ENCODE results near the gene ABHD6.
"Not testable (repeated sequence)": the region's sequence is repeated elsewhere in the genome, so short reads cannot be mapped to it uniquely, and the experiment has no call there.

ABHD6 gene

DNA sequence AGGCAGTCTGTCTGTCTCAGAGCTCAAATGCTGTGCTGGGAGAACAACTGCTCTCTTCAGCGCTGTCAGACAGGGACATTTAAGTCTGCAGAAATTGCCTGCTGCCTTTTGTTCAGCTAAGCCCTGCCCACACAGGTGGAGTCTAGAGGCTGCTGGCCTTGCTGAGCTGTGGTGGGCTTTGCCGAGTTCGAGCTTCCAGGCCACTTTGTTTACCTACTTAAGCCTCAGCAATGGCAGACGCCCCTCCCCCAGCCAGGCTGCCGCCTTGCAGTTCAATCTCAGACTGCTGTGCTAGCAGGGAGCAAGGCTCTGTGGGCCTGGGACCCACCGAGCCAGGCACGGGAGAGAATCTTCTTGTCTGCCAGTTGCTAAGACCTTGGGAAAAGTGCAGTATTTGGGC is 43.5 kb downstream of the ABHD6 start:
- ATAC-seq (no peak), DNase-seq (no peak)

DNA sequence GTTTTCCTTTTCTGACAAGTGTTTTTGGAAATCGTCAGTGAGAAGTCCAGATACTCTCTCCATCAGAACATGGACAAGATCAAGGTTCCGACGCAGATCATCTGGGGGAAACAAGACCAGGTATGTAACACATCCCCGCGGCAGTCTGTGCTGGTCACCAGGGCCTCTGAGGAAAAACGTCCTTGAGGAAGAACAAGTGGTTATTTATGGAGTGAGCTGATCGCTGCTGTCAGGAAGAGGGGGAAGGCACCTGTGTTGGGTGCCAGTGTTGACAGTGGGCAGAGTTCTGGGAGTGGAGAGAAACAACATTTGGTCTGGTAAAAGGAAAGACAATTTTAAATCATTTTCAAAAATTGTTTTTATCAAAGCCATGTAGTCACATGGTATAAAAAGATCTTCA is 47.7 kb downstream of the ABHD6 start:
- no peak for ATAC-seq

DNA sequence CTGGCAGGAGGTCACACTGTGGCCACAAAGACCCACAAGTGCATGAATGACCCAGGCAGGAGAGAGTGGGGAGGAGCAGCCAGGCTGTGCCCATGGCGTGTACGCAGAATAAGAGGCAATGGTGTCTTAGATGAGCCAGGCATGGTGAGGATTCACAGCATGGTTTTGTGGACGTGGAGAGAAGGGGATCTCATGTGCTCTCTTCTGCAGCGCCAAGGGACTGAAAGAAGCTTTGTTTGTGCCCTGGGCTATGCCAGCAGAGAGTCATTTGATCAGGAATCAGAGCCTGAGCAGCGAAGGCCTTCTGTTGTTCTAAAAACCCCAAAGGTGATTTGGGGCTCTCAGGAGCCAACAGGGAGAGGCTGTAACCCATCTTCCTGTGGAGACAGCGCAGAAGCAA is 49.8 kb downstream of the ABHD6 start:
- DNase-seq (no peak), ATAC-seq (no peak)

More for the DNA sequence above, 47.7 kb downstream of the ABHD6 start:
- no peak for DNase-seq

DNA sequence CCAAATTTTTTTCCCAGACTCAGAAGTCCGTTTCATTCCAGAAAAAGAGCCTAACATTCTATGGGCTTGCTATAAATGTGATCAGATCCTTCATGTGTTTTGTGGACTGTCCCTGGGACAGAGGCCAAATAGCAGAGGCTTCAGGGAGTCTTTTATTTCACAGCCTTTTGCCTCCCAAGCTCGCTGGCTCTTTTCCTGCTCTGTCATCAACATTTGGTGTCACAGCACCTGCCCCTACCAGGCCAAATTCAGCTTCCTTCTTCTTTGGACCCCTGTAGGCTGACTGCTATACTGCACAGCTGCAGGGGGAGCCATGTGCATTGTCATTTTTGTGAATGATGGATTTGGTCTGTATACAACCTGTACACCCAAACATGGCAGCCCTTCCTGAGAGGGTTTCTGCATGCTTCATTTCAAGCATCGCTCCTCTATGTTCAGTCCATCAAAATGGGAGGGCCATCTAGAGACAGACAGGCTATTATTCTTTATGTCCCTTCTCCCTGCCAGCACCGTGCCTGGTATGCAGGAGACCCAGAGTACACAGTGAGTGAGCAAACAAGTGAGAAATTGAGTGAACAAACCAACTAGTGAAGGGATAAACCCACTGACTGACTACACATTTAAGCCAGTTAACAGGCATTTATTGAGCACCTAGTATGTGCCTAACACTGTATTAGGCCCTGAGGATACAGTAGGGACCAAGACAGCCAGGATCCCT is 50.6 kb downstream of the ABHD6 start:
- DNase-seq (no peak), ATAC-seq (no peak)

- not testable (repeated sequence) for DNase-seq, ATAC-seq
Observed at GRCh38 chr3:58288964-58289613, 51.5 kb downstream of the ABHD6 start.

- not testable (repeated sequence) for DNase-seq, ATAC-seq
Observed at GRCh38 chr3:58290446-58290845, 52.9 kb downstream of the ABHD6 start.

DNA sequence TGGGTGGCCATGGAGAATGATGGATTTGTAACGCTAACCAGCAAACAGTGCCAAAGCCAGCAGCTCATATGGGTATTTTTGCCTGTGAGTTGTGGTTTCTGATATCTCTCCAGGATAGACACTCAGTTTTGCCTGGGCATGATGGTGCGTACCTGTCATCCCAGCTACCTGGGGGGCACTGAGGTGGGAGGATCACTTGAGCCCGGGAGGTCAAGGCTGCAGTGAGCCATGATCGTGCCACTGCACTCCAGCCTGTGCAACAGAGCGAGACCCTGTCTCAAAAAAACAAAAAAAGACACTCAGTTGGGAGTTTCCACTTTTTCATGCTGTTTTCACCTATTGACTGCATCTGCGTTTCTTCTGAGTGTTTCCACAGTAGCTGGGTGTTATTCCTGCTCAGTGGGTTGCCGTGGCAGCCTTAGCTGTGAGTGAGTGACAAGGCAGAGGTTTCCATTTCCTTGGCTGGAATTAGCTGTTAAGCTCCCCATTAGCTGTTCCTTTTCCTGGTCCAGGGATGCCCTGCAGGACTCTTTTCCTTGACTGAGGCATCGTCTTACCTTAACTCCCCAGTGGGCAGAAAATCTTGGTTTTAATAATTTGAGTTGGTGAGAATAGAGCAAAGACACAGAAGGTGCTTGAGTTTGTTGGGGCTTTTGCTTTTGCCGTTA is 54.2 kb downstream of the ABHD6 start:
- DNase-seq: no peak
- no peak for ATAC-seq

- ATAC-seq (no peak), DNase-seq (no peak)
Observed at GRCh38 chr3:58292866-58293265, 55.3 kb downstream of the ABHD6 start.

GRCh38 chr3:58293516-58293915 is 55.9 kb downstream of the ABHD6 start:
- no peak for DNase-seq
- ATAC-seq: no peak

DNA sequence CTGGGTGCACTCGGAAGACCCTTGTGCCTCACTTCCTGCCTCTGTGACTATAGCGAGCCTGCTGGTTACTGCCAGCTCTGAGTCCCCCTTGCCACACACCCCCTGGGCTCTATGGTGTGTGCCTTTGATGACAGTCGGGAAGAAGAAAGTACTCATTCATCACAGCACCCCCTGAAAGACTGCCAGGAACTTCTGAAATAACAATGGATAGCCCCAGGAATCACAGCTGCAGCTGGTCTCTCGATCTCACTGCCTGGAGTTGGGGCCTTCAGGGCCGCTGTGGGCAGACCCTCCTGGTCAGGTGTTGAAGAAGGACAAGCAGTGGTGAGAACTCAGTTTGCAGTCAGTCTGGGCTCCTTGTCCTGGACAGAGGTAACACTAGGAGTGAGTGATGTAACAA is 58.7 kb downstream of the ABHD6 start:
- no peak for ATAC-seq

GRCh38 chr3:58296843-58297242 is 59.3 kb downstream of the ABHD6 start:
- no peak for DNase-seq
- no peak for ATAC-seq

More for the DNA sequence above, 58.7 kb downstream of the ABHD6 start:
- no peak for DNase-seq

- no peak for DNase-seq
- no peak for ATAC-seq
Observed at GRCh38 chr3:58298190-58298589, 60.6 kb downstream of the ABHD6 start.

- no peak for DNase-seq
- no peak for ATAC-seq
Observed at GRCh38 chr3:58299075-58299474, 61.5 kb downstream of the ABHD6 start.

DNA sequence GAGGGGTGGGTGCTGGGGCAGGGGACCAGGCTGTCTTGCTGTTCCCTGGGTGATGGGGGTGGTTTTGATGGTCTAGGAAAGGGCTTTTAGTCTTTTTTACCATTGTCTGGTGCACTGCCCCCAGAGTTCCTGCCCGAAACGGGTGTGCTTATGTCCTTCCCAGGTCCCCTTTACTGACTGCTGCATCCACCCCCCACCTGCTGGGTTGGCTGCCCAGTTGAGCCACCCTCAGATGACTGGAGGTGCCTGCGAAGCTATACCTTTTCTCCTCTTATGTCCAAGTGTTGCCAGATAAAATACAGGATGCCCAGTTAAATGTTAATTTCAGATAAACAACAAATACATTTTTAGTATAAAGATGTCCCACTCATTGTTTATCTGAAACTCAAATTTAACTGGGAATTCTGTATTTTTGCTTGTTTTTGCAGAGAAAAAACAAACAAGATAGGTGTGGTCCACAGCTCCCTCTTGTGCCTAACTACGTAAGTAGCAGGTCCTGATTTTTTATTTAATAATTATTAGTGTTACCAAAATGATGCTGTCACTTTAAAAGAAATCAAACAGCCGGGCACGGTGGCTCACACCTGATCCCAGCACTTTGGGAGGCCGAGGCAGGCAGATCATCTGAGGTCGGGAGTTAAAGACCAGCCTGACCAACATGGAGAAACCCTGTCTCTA is 62.4 kb downstream of the ABHD6 start:
- no peak for DNase-seq

DNA sequence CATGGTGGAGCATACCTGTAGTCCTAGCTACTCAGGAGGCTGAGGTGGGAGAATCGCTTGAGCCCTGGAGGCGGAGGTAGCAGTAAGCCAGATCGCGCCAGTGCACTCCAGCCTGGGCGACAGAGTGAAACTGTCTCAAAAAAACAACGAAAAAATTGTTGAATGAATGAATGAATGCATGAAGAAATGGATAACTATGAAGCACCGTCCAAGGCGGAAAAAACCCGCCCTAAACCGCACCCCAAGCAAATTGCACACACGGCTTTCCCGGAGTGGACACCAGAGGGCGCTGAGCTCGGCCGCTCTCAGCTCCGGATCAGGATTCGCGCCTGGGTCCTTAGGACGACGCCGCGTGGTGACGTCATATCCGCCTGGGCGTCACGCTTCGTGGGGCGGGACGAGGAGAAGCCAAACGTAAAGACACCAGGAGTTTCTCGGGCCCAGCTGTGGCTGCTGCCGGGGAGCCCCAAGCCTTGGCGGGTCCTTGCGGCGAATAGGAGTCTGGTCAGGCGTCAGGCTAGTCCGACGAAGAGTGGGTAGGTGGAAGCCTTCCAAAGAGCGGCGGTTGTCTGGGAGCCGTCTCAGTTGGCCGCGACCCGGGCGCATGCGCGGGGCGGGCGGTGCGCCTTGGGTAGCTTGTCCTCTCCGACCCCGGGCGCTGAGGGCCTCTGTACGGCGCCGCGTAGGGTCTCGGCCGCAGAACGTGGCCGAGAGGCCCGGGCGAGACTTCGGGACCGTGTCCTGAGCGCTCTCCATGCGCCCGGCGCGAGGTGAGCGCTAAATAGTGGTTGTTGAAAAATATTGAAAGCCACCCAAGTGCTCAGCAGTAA is 68.5 kb downstream of the ABHD6 start, which contains the start of the genes HTD2 and RPP14:
HTD2 (plus strand) TSS at position 639 of the 830 bp plus-strand sequence. CDS start 11,094 bp downstream, outside the sequence.
RPP14 (plus strand) TSS at position 364 of the 830 bp plus-strand sequence. CDS start 4,085 bp downstream, outside the sequence.
- peak; percentile 92 for ATAC-seq
- DNase-seq: peak; percentile 99

More for the DNA sequence above, 62.4 kb downstream of the ABHD6 start:
- ATAC-seq: no peak

- DNase-seq (peak; percentile 44), ATAC-seq (no peak)
Observed at GRCh38 chr3:58307639-58308215, 70.1 kb downstream of the ABHD6 start.

GRCh38 chr3:58308728-58309127 is 71.1 kb downstream of the ABHD6 start:
- no peak for DNase-seq
- no peak for ATAC-seq

DNA sequence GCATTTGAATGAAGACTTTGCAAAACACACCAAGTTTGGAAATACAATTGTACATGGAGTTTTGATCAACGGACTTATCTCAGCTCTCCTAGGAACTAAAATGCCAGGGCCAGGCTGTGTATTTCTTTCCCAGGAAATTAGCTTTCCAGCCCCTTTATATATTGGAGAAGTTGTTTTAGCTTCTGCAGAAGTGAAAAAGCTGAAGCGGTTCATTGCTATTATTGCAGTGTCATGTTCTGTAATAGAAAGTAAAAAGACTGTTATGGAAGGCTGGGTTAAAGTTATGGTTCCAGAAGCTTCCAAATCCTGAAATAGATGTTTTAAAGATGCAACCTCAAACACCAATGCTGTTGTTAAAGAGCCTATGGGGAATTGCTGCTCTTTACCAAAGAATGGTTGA is 80.2 kb downstream of the ABHD6 start:
- no peak for ATAC-seq
- no peak for DNase-seq

DNA sequence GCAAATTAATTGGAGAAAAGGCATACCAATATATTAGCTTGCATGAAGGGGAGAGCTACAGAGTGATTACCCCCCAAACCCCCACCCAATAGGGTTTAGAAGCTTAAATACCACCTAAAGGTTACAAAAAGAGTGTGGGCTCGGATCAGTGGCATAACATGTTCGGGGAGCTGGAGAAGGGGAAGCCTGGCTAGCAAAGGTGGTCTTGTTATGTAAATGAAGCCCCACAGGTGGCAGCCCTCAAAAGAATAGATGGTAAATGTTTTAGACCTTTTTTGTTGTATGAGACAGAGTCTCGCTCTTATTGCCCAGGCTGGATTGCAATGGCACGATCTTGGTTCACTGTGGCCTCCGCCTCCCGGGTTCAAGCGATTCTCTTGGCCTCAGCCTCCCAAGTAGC is 84.2 kb downstream of the ABHD6 start:
- DNase-seq (no peak), ATAC-seq (no peak)

DNA sequence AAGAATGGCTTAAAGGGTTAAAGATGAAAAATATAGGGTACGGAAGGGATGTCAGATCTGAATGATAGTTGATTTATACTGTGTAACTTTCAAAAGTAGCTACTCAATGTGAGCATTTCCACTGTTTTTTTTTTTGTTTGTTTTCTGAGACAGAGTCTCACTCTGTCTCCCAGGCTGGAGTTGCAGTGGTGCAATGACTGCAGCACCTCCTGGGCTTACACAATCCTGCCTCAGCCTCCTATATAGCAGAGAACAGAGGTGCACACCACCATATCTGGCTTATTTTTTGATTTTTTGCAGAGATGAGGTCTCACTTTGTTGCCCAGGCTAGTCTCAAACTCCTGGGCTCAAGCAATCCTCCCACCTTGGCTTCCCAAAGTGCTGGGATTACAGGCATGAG is 85.2 kb downstream of the ABHD6 start:
- DNase-seq (no peak), ATAC-seq (no peak)

All from stimulated activated naive CD8-positive, alpha-beta T cell treated with anti-CD3 and anti-CD28 coated beads, Interleukin-15, Interleukin-2, amounts not matched to agents 100 U/mL and 50 U/mL, for 24 hours (primary cell).